ENCODE results near the gene DHRS1.
A peak's percentile ranks its signal among the peaks of the same experiment; 100 is the strongest.
"Not testable (repeated sequence)": the region's sequence is repeated elsewhere in the genome, so short reads cannot be mapped to it uniquely, and the experiment has no call there.

Gene DHRS1

DNA sequence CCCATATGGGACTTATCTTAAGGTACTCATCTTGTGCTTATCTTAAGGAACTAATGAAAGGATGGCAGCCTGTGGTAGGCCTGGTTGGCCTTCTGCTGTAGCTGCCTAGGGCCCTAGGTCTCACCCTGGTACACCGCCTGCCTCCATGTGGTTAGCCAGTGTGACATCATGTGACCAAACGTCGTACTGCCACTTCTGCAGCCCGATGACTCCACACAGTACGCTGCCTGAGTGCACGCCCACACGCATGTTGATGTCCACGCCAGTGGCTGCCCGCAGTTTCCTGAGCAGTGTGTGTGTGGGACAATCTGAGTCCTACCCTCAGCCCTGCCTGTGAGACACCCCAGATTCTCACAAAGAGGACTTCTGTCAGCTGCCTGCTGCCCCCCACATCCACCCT, 30.2 kb upstream of the DHRS1 start:
- no peaks in the 10 kb centered on the region for H3K9me3 ChIP-seq (ENCODE audit: control insufficient read depth, insufficient read depth, low read depth, low read length)
- H3K4me1 ChIP-seq (ENCODE audit: control insufficient read depth, insufficient read depth, low read length), result peaks cover 4% of the 10 kb centered on the region; the same call in 1 of the 2 replicates
- no peaks in the 10 kb centered on the region for H3K36me3 ChIP-seq (ENCODE audit: control insufficient read depth in 2 of 2, insufficient read depth in 1 of 2, low read length in 2 of 2)
- POLR2A ChIA-PET, result no interaction called here
- H3K4me3 ChIP-seq (ENCODE audit: low read depth, low read length), result no peak overlapping the region
- TF ChIP-seq KLF7 (tag by site-specific recombination; IDR thresholded peaks at IDR 0.05; ENCODE audit: borderline replicate concordance) (no peak), ZNF624 (tag by site-specific recombination; IDR thresholded peaks at IDR 0.05) (no peak), ZSCAN18 (tag by site-specific recombination; IDR thresholded peaks at IDR 0.05) (no peak), ZSCAN16 (tag by site-specific recombination; IDR thresholded peaks at IDR 0.05) (no peak), ZNF76 (tag by site-specific recombination; IDR thresholded peaks at IDR 0.05; ENCODE audit: borderline replicate concordance, low read depth) (no peak), ZNF223 (tag by site-specific recombination; IDR thresholded peaks at IDR 0.05) (no peak), IKZF3 (tag by site-specific recombination; IDR thresholded peaks at IDR 0.05) (no peak)
- no peak overlapping the region for H3K27ac ChIP-seq (ENCODE audit: extremely low read depth, low read depth, low read length)
- CTCF ChIA-PET, result interaction anchor here (1.4 to 16.9 kb wide), 3 partner anchors 22 to 102 kb away, joined by 4 to 468 read pairs (median 5); partner anchors contain the start of genes CBLN3 and KHNYN

DNA sequence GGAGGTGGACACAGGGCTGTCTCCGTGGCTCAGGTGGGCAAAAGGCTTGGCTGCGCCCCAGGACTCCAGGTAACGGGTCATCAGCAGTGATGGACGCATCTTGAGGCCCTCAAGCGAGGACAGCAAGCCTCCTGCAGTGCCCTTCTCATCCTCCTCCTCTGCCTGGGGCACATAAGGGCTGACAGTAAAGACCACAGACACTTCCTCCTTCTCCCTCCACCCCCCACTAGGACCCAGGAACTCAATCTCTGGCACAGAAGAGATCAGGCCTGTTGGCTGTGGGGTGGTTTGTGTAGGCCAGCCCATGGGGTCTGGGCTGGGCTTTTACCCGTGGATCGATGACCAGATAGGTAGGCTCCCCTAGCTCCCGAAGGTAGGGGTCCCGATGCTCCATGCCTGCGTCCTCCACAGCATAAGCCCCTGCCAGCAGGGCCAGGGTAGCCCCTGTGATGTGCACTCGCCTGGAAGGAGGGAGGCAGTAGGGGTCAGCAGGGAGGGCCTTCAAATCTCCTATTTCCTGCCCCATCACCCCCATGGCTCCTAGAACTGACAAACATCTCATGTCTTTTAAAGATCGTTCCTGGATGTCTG, 29.6 kb upstream of the DHRS1 start:
- CTCF ChIA-PET, result interaction anchor here (1.2 to 16.9 kb wide), 4 partner anchors 23 to 113 kb away, joined by 4 to 468 read pairs (median 4); partner anchors contain the start of genes CBLN3, KHNYN and SDR39U1
- Histone ChIP-seq H3K4me1 (ENCODE audit: control insufficient read depth, insufficient read depth, low read length) (peaks cover 3% of the 10 kb centered on the region; the same call in 1 of the 2 replicates), H3K36me3 (ENCODE audit: control insufficient read depth in 2 of 2, insufficient read depth in 1 of 2, low read length in 2 of 2) (no peaks in the 10 kb centered on the region), H3K27ac (ENCODE audit: extremely low read depth, low read depth, low read length) (no peak overlapping the region), H3K9me3 (ENCODE audit: control insufficient read depth, insufficient read depth, low read depth, low read length) (no peaks in the 10 kb centered on the region), H3K4me3 (ENCODE audit: low read depth, low read length) (no peak overlapping the region)
- TF ChIP-seq ZNF658 (tag by site-specific recombination; IDR thresholded peaks at IDR 0.05), result no peak
- TF ChIP-seq ZNF621 (tag by site-specific recombination; IDR thresholded peaks at IDR 0.05), result no peak
- no peak for TF ChIP-seq ZNF664 (tag by site-specific recombination; IDR thresholded peaks at IDR 0.05)
- TF ChIP-seq ZNF354C (tag by site-specific recombination; IDR thresholded peaks at IDR 0.05; ENCODE audit: borderline replicate concordance, low read depth), result no peak
- TF ChIP-seq ZNF350 (tag by site-specific recombination; IDR thresholded peaks at IDR 0.05), result no peak
- TF ChIP-seq HIC1 (tag by site-specific recombination; IDR thresholded peaks at IDR 0.05), result no peak
- no peak for TF ChIP-seq MYNN (tag by site-specific recombination; IDR thresholded peaks at IDR 0.05; ENCODE audit: borderline replicate concordance)
- POLR2A ChIA-PET, result interaction anchor here (0.8 kb wide), 1 partner anchor 107 kb away, joined by 3 read pairs; no protein-coding TSS in a partner anchor

DNA sequence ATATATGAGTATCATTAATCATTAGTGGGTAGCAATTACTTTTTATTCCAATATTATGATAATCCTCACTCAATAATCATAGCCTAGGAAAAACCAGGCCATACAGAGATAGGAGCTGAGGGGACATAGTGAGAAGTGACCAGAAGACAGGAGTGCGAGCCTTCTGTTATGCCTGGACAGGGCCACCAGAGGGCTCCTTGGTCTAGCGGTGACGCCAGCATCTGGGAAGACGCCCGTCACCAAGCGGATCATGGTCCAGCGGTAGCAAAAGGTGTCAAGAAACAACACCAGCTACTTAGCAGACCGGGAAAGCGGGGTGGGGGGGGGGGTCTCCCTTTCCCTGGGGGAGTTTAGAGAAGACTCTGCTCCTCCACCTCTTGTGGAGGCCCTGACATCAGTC, 28.3 kb upstream of the DHRS1 start:
- H3K27ac ChIP-seq (ENCODE audit: extremely low read depth, low read depth, low read length); H3K9me3 ChIP-seq (ENCODE audit: control insufficient read depth, insufficient read depth, low read depth, low read length); H3K4me3 ChIP-seq (ENCODE audit: low read depth, low read length); H3K36me3 ChIP-seq (ENCODE audit: control insufficient read depth in 2 of 2, insufficient read depth in 1 of 2, low read length in 2 of 2); H3K4me1 ChIP-seq (ENCODE audit: control insufficient read depth, insufficient read depth, low read length): not testable (repeated sequence)
- CTCF ChIA-PET, result interaction anchor here (0.6 to 16.9 kb wide), 11 partner anchors 9 to 115 kb away, joined by 3 to 468 read pairs (median 4); partner anchors contain the start of genes CBLN3, CIDEB, KHNYN and SDR39U1
- POLR2A ChIA-PET, result interaction anchor here (0.6 to 2.2 kb wide), 3 partner anchors 104 to 760 kb away, joined by 3 to 5 read pairs (median 5); partner anchors contain the start of gene AP1G2
- TF ChIP-seq CTCF (tag by site-specific recombination; IDR thresholded peaks at IDR 0.05) (peak; percentile 39; the same call in 1 of the 2 replicates), ZNF654 (tag by site-specific recombination; IDR thresholded peaks at IDR 0.05; ENCODE audit: low read depth) (peak; percentile 44), KLF8 (tag by site-specific recombination; IDR thresholded peaks at IDR 0.05) (0 out of 2 replicates have a peak, but pooled peaks have one; percentile 22)

Measured in HEK293 (cell line).